ENCODE data around the gene MOGAT2. TPM values are rescaled to one million over a fixed set of nuclear protein-coding genes. Genes with fewer than 3 reads are reported as not detected.

MOGAT2 gene
- total RNA-seq, 4 donors from 2014 or later: 3.5 to 12.4 (median 4.9) TPM

GRCh38 chr11:75780888-75781287, 63.2 kb downstream of the MOGAT2 start:
- no peak overlapping the region for H3K4me3 ChIP-seq
- H3K4me1 ChIP-seq: no peaks in the 10 kb centered on the region
- WGBS: 80% methylated on average over 2 of the region's 3 CpGs

GRCh38 chr11:75781296-75781695, 63.7 kb downstream of the MOGAT2 start:
- WGBS: no CpG with 5 or more reads among the region's 7 CpGs
- Histone ChIP-seq H3K36me3 (no peaks in the 10 kb centered on the region), H3K27me3 (no peaks in the 10 kb centered on the region), H3K27ac (no peak overlapping the region), H3K9me3 (no peaks in the 10 kb centered on the region), H3K4me3 (no peak overlapping the region), H3K4me1 (no peaks in the 10 kb centered on the region)
- DNase-seq (ENCODE audit: low spot score in 2 of 2): no peak
- TF ChIP-seq POLR2A (IDR thresholded peaks at IDR 0.05) (no peak), POLR2AphosphoS5 (IDR thresholded peaks at IDR 0.05) (no peak), EP300 (IDR thresholded peaks at IDR 0.05) (no peak), CTCF (IDR thresholded peaks at IDR 0.05) (no peak)

More at GRCh38 chr11:75780888-75781287, 63.2 kb downstream of the MOGAT2 start:
- no peak overlapping the region for H3K27ac ChIP-seq
- no peak for DNase-seq (ENCODE audit: low spot score in 2 of 2)
- H3K9me3 ChIP-seq: no peaks in the 10 kb centered on the region
- no peaks in the 10 kb centered on the region for H3K27me3 ChIP-seq
- TF ChIP-seq EP300 (IDR thresholded peaks at IDR 0.05): no peak
- TF ChIP-seq POLR2AphosphoS5 (IDR thresholded peaks at IDR 0.05): no peak
- no peak for TF ChIP-seq CTCF (IDR thresholded peaks at IDR 0.05)
- TF ChIP-seq POLR2A (IDR thresholded peaks at IDR 0.05): no peak
- no peaks in the 10 kb centered on the region for H3K36me3 ChIP-seq

GRCh38 chr11:75781831-75782230, 64.2 kb downstream of the MOGAT2 start:
- Histone ChIP-seq H3K36me3 (no peaks in the 10 kb centered on the region), H3K4me1 (no peaks in the 10 kb centered on the region), H3K27me3 (no peaks in the 10 kb centered on the region), H3K4me3 (no peak overlapping the region), H3K9me3 (no peaks in the 10 kb centered on the region), H3K27ac (no peak overlapping the region)
- 89% methylated on average over 9 of the region's 9 CpGs for WGBS
- TF ChIP-seq CTCF (IDR thresholded peaks at IDR 0.05) (no peak), POLR2AphosphoS5 (IDR thresholded peaks at IDR 0.05) (no peak), POLR2A (IDR thresholded peaks at IDR 0.05) (no peak), EP300 (IDR thresholded peaks at IDR 0.05) (no peak)
- DNase-seq (ENCODE audit: low spot score in 2 of 2): no peak

Other genes starting within 250 kb of the MOGAT2 start
- 10 to 100 TPM in 1 of 4 donors, 1 to 10 TPM in 3; 2.3 to 13.4 (median 5.4) TPM for gene GDPD5, start 191.9 kb upstream of the MOGAT2 start, total RNA-seq
- 100 to 1,000 TPM in 2 of 4 donors, 10 to 100 TPM in 2; 56.9 to 111 (median 95.5) TPM for gene SERPINH1, start 155.6 kb upstream of the MOGAT2 start, total RNA-seq
- gene MAP6, start 48.8 kb upstream of the MOGAT2 start, total RNA-seq: 10 to 100 TPM in 1 of 4 donors, 1 to 10 TPM in 3; 2.7 to 11.0 (median 4.6) TPM
- 100 to 1,000 TPM in 3 of 4 donors, 10 to 100 TPM in 1; 69.8 to 338 (median 184) TPM for gene DGAT2, start 50.9 kb downstream of the MOGAT2 start, total RNA-seq
- gene UVRAG, start 97.4 kb downstream of the MOGAT2 start, total RNA-seq: 10 to 100 TPM; 17.5 to 30.0 (median 22.1) TPM

All from suprapubic skin (tissue), 4 donors.